Measurements from ENCODE around the gene DENND6B.
"Not testable (repeated sequence)": the region's sequence is repeated elsewhere in the genome, so short reads cannot be mapped to it uniquely, and the experiment has no call there.

The DENND6B gene

GRCh38 chr22:50274311-50274710, 52.5 kb downstream of the DENND6B start:
- DNase-seq: peak in 31 of 51 donors; percentile 12 to 70 (median 46)

DNA sequence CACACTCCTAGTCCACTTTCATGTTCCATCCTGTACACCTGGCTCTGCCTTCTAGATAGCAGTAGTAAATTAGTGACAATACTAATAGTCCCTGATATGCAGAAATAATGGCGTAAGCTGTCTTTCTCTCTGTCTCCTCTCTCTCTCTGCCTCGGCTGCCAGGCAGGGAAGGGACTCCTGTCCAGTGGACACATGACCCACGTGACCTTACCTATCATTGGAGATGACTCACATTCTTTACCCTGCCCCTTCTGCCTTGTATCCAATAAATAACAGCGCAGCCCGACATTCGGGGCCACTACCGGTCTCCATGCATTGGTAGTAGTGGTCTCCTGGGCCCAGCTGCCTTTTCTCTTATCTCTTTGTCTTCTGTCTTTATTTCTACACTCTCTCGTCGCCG, 53.0 kb downstream of the DENND6B start:
- not testable (repeated sequence) for DNase-seq

GRCh38 chr22:50273352-50273751, 53.5 kb downstream of the DENND6B start:
- DNase-seq: not testable (repeated sequence)

GRCh38 chr22:50272044-50272802, 54.6 kb downstream of the DENND6B start:
- peak in 1 of 51 donors; percentile 39 for DNase-seq

- DNase-seq: peak in 23 of 51 donors; percentile 15 to 66 (median 42)
Measured at GRCh38 chr22:50271519-50271970, 55.3 kb downstream of the DENND6B start.

DNA sequence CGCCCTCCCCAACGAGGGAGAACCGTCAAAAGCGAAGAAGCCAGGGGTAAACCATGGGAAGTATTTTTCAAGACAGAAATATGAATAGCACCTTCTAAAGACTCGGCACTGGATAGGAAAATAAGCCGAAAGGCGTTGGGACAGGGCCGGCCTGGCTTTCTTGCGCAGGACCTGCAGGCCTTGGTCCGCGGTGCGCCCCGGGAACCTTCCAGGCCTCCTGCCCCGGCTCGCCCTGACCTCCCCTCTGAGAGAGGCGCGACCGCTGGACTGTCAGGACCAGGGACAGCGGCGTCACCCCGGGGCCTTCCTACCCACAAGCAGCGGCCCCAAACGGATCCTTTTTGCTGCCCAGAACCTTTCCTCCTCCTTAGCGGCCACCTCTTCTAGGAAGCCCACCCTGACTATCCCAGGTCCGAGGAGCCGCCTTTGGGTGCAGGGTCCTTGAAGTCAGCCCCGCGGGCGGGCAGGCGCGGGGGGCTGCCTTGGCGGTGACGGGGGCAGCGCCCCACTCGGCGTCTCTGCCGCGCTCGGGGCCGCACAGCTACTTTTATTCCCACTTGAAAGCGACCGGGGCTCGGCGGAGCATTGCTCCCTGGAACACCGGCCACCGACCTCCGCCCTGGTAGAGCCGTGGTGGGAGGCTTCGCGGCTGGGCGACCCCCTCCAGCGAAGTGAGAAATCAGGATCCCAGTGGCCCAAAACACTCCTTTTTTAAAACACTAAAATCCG, 56.0 kb downstream of the DENND6B start:
- peak in 12 of 51 donors; percentile 19 to 52 (median 33) for DNase-seq

GRCh38 chr22:50269970-50270665, 56.7 kb downstream of the DENND6B start, which contains the start of gene MAPK11:
TSS of gene MAPK11 (minus strand) at chr22:50270380. CDS start at chr22:50270292, 88 bp downstream.
- peak in 26 of 51 donors; percentile 20 to 71 (median 41) for DNase-seq

DNA sequence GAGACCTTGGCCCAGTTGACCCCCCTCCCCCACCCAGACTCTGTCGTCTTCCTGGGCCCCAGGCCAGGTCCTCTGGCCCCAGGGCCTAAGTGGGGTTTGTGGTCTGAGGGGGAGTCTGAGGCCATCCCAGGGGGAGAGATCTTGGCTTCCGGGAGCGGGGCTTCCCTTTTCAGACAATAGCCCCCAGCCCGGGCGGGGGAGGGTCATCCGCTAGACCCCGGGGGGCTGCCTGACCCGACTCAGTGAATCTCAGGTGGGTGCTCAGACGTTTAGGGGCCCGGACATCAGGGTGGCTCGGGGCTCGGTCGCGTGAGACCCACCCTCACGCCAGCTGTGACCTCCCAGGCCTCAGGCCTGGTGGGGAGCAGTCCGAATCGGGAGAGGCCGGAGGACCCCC, 57.2 kb downstream of the DENND6B start:
- DNase-seq: peak in 1 of 51 donors; percentile 35

DNA sequence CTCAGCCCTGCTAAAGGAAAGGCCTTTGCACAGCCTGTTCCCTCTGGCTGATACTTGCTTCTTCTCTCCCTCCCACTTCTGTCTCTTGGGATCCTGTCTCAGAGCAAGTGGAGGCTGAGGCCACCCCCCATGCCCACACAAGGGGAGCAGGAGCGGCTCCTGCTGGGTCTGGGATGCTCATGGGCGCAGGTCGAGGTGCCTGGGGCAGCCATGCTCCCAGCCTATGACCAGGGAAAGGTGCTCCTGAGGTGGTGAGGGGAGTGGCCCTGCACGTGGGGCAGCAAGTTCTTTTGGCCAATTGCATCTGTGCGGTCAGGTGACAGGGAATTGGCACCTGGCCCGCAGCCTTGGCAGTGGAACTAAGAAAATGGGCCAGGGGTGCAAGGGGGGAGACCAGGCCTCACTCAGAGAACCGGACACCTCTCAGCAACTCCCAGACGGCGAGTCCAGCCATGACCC, 58.1 kb downstream of the DENND6B start:
- peak in 18 of 51 donors; percentile 9 to 50 (median 25) for DNase-seq

DNA sequence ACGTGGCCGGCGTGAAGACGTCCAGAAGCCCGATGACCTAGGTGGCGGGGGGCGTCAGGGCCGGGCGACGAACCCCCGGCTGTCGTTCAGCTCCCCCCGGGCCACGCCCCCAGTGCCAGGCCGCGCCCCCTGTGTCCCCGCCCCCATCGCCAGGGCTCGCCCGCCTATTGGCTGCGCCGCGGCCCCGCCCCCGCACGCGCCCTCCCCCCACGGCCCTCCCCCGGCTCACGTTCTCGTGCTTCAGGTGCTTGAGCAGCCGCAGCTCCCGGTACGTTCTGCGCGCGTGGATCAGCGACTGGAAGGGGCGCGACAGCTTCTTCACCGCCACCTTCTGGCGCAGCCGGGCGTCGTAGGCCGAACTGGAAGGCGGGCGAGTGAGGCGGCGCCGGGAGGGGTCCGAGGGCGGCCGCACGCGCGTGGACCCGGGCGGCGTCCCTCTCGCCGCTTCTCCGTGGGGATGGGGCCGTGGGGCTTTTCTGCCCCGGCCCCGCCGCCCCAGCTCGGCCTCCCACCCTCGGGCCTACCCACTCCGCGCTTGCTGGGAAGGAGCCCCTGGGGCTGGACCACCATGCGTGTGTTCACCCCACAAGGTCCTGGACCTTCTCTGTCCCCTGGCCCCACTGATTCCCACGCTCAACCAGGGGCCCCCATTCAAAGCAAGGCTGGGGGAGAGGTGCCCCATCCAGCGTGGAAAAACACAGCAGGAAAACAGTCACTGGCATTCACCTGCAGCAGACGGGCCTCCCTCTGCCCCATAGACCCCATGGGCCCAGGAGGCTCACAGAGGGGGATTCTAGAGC, 59.0 kb downstream of the DENND6B start:
- peak in 30 of 51 donors; percentile 17 to 63 (median 42) for DNase-seq

DNA sequence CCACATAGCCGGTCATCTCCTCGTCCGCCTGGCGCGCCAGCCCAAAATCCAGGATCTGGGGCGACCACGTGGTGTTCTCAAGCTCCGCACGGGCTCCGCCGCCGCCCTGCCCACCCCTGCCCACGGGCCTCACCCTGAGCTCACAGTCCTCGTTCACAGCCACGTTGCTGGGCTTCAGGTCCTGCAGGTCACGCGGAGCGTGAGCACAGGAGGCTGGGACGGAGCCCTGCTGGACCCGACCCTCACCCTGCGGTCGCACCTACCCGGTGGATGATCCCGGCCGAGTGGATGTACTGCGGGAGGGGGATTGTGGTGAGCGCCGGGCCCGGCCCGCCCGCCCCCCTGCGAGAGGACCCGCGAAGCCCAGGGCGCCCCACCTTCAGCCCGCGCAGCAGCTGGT, 59.8 kb downstream of the DENND6B start:
- DNase-seq: no peak

DNA sequence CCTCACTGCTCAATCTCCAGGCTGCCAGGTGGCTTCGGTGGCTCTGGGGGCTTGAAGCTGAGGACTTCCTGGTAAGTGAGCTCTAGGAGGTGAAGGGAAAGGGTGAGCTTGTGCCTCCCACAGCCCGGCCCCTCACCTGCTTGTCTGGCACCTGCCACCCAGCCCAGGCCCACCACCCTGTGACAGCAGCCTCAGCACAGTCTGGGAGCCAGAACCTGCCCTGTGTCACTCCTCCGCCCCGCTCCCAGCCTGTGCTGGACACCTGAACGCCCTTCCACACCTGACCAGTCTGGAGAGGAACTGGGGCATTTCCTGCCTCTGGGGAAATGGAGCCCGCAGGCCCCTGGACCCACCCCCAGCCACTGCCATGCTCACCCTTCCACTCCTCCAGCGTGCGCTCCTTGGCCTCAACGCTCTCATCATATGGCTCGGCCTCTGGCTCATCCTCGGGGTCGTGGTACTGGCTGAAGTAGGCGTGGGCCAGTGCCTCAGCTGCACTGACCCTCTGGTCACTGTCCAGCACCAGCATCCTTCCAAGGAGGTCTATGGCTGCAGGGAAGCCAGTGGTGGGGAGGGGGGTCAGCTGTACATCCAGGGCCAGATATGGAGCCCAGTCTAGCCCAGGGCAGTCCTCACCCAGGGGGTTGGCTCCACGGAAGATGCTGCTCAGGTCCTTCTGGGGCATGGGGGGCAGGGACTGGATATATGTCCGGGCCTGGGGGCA, 61.7 kb downstream of the DENND6B start:
- DNase-seq: no peak

DNA sequence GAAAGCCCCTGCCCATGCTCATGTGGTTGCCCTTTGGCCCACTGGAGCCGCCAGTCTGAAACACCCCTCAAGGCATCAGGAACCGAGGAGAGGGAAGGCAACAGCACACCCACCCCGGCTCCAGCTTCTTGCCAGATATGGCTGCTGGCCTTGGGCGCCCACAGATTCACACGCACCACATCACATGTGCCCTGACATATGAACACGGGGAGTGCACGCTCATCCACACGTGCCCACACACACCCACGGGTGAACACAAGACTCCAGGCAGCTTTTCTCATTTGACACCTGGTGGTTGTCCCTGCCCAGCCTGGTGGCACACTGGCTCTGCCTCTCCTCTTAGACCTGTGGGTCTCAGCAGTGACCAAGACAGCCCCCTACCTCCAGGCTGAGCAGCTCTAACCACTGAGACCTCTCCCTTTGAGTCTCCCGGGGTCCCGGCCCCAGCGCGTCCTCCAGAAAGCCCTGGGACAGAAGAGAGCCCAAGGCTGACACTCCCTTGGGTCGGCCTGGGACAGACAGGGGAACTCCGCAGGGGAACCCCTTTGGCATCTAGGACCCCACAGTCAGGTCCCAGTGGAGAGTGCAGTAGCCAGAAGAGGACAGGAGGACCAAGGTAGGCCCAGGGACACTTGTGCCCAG, 62.6 kb downstream of the DENND6B start:
- peak in 2 of 51 donors; percentile 4 to 52 for DNase-seq

GRCh38 chr22:50262973-50263617, 63.7 kb downstream of the DENND6B start:
- DNase-seq: no peak

GRCh38 chr22:50262460-50262911, 64.3 kb downstream of the DENND6B start:
- no peak for DNase-seq

DNA sequence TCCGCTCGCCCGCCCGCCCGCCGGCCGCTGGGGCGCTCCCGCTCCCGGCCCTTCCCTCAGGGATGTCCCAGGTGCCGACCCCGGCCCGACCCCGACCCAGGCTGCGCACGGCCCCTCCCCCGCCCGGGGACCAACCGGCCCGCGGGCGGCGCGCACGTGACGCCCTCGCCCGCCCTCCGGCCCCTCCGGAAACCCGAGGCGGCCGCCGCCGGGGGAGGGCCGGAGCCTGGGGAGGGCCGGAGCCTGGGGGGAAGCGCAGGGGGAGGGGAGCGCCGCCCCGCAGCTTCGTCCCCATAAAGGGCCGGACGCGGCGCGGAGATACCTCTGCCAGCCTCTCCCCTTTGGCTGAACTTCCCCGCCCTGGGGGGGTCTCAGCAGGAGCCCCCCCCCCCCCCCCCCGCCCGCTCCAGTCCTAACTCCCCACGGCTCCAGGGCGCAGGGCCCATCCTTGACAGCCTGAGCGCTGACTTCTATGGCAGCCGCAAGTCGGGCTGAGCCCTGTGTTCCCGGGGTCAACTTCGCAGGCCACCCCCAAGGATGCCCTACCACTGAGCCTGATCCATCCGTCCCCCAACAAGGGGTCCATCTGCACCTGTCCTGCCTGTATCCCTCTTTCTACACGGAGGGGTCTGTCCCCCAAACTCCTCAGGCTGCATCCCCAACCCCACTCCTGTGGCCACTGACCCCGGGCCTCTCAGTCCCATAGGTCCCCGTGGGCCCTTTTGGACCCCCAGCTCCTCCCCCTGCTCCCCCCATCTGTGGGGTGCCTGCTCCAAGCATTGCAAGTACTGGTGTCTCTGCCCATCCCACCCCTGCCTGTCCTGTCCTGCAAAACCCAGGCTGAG, 65.0 kb downstream of the DENND6B start, which contains the start of gene MAPK12:
Gene MAPK12, minus strand, starts transcription at position 69 of the 845 bp plus-strand sequence. CDS start 174 bp downstream, outside the sequence.
- peak in 7 of 51 donors; percentile 20 to 54 (median 36) for DNase-seq

DNA sequence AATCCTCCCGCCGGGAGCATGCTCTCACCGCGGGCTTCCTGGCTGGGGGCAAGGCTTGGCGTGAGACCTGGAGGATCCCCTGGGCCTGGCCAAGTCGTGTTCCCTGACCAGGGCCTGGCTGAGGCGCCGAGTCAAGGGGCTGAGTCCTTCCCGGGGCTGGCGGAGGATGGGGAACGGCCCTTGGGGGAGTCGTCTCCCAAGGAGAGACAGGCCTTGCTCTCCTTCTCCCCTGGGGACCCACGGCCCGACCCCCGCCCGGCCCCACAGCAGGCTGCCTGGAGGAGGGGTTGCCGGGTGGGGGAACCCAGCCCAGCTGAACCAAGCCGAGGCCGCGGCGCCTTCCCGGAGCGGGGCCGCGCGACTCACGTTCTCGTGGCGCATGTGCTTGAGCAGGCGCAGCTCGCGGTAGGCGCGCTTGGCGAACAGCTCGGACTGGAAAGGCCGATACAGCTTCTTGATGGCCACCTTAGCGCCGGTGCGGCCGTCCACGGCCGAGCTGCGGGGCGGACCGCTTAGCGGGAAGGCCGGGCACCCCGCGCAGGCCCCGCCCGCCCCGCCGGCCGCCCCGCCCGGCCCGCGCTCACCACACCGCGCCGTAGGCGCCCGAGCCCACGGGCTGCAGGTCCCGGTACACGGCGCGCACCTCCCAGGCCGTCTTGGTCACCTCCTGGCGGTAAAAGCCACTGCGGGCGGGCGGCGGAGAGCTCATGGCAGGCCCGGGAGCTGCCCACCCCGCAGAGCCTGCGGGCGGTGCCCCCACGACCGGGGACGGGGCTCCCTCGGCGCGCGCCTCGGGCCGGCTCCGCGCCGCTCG, 65.8 kb downstream of the DENND6B start:
- DNase-seq: peak in 23 of 51 donors; percentile 21 to 60 (median 45)
